ENCODE measurements around the gene MYO7A. TPM values are rescaled to one million over a fixed set of nuclear protein-coding genes. Genes with fewer than 3 reads are reported as not detected.

Gene MYO7A
- total and polyA plus RNA-seq, 2 of the 4 experiments (the other 2 are of a cell fraction) = 0.02 TPM; not detected in 1

DNA sequence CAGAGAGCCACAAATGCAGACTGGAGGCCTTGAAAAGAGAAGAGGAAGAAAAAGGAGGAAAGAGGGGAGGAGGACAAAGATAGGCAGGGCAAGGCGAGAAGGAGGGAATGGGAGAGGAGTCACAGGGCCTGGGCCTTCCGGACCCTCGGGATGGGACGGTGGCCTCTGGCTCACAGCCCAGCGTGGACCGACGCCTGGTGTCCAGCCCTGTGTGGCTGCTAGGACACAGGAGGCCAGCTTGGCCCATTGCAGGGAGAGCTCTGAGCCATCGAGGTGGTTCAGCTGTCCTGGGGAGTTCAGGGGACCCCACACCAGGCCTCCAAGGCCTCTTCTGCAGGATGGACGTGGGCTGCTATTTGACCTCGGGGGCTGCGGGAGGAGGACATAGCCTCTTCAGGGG, 9.4 kb downstream of the MYO7A start:
- Histone ChIP-seq H3K4me1 (ENCODE audit: control insufficient read depth, insufficient read depth, low read length) (no peaks in the 10 kb centered on the region), H3K4ac (ENCODE audit: low read depth, low read length) (no peak overlapping the region), H3K14ac (replicated peaks; ENCODE audit: low read depth, low read length) (no peak overlapping the region), H2BK5ac (ENCODE audit: low read depth, low read length, poor library complexity, severe bottlenecking) (no peak overlapping the region), H3K56ac (ENCODE audit: extremely low read depth, insufficient read depth, low read length) (no peak overlapping the region), H4K20me1 (ENCODE audit: insufficient read depth, low read length) (no peaks in the 10 kb centered on the region), H2BK15ac (ENCODE audit: low read depth, low read length) (no peak overlapping the region), H3K9me3 (ENCODE audit: control insufficient read depth, insufficient read depth, low read length) (no peaks in the 10 kb centered on the region), H2AK5ac (ENCODE audit: low read depth, low read length) (no peak overlapping the region), H3K4me3 (ENCODE audit: insufficient read depth, low read depth, low read length) (no peak overlapping the region), H2AK9ac (replicated peaks; ENCODE audit: low read depth, low read length, poor library complexity) (no peak overlapping the region), H3K4me2 (ENCODE audit: low read depth, low read length) (no peak overlapping the region), H3K27ac (ENCODE audit: insufficient read depth, low read length) (no peak overlapping the region), H4K8ac (ENCODE audit: low read depth in 2 of 2, low read length in 2 of 2) (no peak overlapping the region), H4K91ac (ENCODE audit: insufficient read depth, low read depth, low read length) (no peak overlapping the region), H2AFZ (replicated peaks; ENCODE audit: low read length, poor library complexity) (no peak overlapping the region), H3K27me3 (ENCODE audit: control insufficient read depth, insufficient read depth, low read length) (peaks cover 5% of the 10 kb centered on the region; the same call in 1 of the 2 replicates), H3K18ac (ENCODE audit: low read depth, low read length) (no peak overlapping the region), H4K5ac (ENCODE audit: low read depth, low read length) (no peak overlapping the region), H3K9me1 (ENCODE audit: insufficient read depth, low read length) (no peaks in the 10 kb centered on the region), H2BK120ac (ENCODE audit: low read depth, low read length) (no peak overlapping the region), H3K79me1 (ENCODE audit: low read depth in 1 of 2, low read length in 2 of 2) (no peaks in the 10 kb centered on the region), H2BK20ac (ENCODE audit: low read depth, low read length) (no peak overlapping the region), H3K23ac (ENCODE audit: low read depth, low read length) (no peak overlapping the region), H3K36me3 (ENCODE audit: control insufficient read depth, insufficient read depth, low read length) (no peaks in the 10 kb centered on the region), H3K9ac (ENCODE audit: low read depth, low read length) (no peak overlapping the region)
- intact Hi-C loops (cut with micrococcal nuclease) (no loop called here), in situ Hi-C loops (cut with MboI; ENCODE audit: low sequenced_read_pairs) (no loop called here), dilution Hi-C loops (cut with HindIII; ENCODE audit: low sequenced_read_pairs, unreplicated experiment) (no loop called here)
- ATAC-seq (ENCODE audit: low read depth) (no peak), DNase-seq (no peak)
- BruUV-seq (replicated peaks) = no TSS peak
- ChIA-PET CTCF (interaction anchor here (1.1 kb wide), 1 partner anchor 10 kb away, joined by 3 read pairs; the partner anchor contains the start of gene MYO7A), POLR2A (ENCODE audit: unreplicated experiment) (no interaction called here)
- TF ChIP-seq RAD21 (IDR thresholded peaks at IDR 0.05; ENCODE audit: low read length) (no peak), USF2 (IDR thresholded peaks at IDR 0.05; ENCODE audit: low read depth, low read length) (no peak), ELK1 (IDR thresholded peaks at IDR 0.05; ENCODE audit: borderline replicate concordance, low read depth, low read length) (no peak), FOS (IDR thresholded peaks at IDR 0.05; ENCODE audit: low read depth, low read length) (no peak), CHD1 (IDR thresholded peaks at IDR 0.05; ENCODE audit: low read depth, low read length) (no peak), SMC3 (IDR thresholded peaks at IDR 0.05; ENCODE audit: low read depth, low read length) (no peak), MAZ (IDR thresholded peaks at IDR 0.05; ENCODE audit: borderline replicate concordance, low read depth, low read length) (no peak), BHLHE40 (IDR thresholded peaks at IDR 0.05; ENCODE audit: low read depth, low read length) (no peak), POLR2A (IDR thresholded peaks at IDR 0.05; ENCODE audit: low read depth, low read length) (no peak), MXI1 (IDR thresholded peaks at IDR 0.05; ENCODE audit: borderline replicate concordance, low read depth, low read length) (no peak)
- TF ChIP-seq, protein P1, sequence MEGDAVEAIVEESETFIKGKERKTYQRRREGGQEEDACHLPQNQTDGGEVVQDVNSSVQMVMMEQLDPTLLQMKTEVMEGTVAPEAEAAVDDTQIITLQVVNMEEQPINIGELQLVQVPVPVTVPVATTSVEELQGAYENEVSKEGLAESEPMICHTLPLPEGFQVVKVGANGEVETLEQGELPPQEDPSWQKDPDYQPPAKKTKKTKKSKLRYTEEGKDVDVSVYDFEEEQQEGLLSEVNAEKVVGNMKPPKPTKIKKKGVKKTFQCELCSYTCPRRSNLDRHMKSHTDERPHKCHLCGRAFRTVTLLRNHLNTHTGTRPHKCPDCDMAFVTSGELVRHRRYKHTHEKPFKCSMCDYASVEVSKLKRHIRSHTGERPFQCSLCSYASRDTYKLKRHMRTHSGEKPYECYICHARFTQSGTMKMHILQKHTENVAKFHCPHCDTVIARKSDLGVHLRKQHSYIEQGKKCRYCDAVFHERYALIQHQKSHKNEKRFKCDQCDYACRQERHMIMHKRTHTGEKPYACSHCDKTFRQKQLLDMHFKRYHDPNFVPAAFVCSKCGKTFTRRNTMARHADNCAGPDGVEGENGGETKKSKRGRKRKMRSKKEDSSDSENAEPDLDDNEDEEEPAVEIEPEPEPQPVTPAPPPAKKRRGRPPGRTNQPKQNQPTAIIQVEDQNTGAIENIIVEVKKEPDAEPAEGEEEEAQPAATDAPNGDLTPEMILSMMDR (conservative IDR thresholded peaks at IDR 0.05; ENCODE audit: low read depth, low read length) = no peak
- WGBS, 2 experiments (ENCODE audit: extremely low coverage in 2 of 2, insufficient read length in 1 of 2) = 84% methylated on average over 2 of the region's 11 CpGs; no CpG with 5 or more reads in 1 of the 2 experiments
